Panc1 (cell line): Measurements from ENCODE around the gene ZFP1.

Experiments
- POLR2AphosphoS5 ChIP-seq: IDR thresholded peaks from 2 replicates; pipeline ENCODE4 v1.6.1; 2012; ENCODE audit warnings: mild to moderate bottlenecking, low read depth, low read length, moderate library complexity
- TF ChIP-seq, protein P1 (sequence below): fragments of 450-650 bp; IDR thresholded peaks from 2 replicates; pipeline ENCODE4 v1.5.1; 2017; ENCODE audit warnings: mild to moderate bottlenecking
- TF ChIP-seq, protein P2 (sequence below), 2 experiments: IDR thresholded peaks; 2 replicates each; pipeline ENCODE4 v1.6.1; 2011 to 2012; ENCODE audit warnings: low read depth in 2 of 2, control low read depth in 1 of 2, low read length in 1 of 2, mild to moderate bottlenecking in 1 of 2, moderate library complexity in 1 of 2; ENCODE audit not compliant: insufficient read depth in 1 of 2

GRCh38 chr16:75193730-75194444, 45.6 kb downstream of the ZFP1 start:
- TF ChIP-seq, protein P1, sequence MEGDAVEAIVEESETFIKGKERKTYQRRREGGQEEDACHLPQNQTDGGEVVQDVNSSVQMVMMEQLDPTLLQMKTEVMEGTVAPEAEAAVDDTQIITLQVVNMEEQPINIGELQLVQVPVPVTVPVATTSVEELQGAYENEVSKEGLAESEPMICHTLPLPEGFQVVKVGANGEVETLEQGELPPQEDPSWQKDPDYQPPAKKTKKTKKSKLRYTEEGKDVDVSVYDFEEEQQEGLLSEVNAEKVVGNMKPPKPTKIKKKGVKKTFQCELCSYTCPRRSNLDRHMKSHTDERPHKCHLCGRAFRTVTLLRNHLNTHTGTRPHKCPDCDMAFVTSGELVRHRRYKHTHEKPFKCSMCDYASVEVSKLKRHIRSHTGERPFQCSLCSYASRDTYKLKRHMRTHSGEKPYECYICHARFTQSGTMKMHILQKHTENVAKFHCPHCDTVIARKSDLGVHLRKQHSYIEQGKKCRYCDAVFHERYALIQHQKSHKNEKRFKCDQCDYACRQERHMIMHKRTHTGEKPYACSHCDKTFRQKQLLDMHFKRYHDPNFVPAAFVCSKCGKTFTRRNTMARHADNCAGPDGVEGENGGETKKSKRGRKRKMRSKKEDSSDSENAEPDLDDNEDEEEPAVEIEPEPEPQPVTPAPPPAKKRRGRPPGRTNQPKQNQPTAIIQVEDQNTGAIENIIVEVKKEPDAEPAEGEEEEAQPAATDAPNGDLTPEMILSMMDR, result no peak
- no peak for TF ChIP-seq POLR2AphosphoS5
- TF ChIP-seq, protein P2, sequence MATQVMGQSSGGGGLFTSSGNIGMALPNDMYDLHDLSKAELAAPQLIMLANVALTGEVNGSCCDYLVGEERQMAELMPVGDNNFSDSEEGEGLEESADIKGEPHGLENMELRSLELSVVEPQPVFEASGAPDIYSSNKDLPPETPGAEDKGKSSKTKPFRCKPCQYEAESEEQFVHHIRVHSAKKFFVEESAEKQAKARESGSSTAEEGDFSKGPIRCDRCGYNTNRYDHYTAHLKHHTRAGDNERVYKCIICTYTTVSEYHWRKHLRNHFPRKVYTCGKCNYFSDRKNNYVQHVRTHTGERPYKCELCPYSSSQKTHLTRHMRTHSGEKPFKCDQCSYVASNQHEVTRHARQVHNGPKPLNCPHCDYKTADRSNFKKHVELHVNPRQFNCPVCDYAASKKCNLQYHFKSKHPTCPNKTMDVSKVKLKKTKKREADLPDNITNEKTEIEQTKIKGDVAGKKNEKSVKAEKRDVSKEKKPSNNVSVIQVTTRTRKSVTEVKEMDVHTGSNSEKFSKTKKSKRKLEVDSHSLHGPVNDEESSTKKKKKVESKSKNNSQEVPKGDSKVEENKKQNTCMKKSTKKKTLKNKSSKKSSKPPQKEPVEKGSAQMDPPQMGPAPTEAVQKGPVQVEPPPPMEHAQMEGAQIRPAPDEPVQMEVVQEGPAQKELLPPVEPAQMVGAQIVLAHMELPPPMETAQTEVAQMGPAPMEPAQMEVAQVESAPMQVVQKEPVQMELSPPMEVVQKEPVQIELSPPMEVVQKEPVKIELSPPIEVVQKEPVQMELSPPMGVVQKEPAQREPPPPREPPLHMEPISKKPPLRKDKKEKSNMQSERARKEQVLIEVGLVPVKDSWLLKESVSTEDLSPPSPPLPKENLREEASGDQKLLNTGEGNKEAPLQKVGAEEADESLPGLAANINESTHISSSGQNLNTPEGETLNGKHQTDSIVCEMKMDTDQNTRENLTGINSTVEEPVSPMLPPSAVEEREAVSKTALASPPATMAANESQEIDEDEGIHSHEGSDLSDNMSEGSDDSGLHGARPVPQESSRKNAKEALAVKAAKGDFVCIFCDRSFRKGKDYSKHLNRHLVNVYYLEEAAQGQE (IDR thresholded peaks at IDR 0.05; ENCODE audit: insufficient read depth in 1 of 2, low read depth in 2 of 2, low read length in 1 of 2), result no peak
